Muscle layer of colon (tissue), 2 donors: ENCODE data around the gene CYS1.
"Not testable (repeated sequence)": the region's sequence is repeated elsewhere in the genome, so short reads cannot be mapped to it uniquely, and the experiment has no call there.

ENCODE experiments used
- H3K27ac ChIP-seq: one replicate; pipeline ENCODE4 v1.7.0; 2013; ENCODE audit warnings: low read depth, mild to moderate bottlenecking, low read length, moderate library complexity
- H3K27me3 ChIP-seq, 2 donors: one replicate each; pipeline ENCODE4 v1.7.0; 2013; ENCODE audit warnings: low read length in 2 of 2, mild to moderate bottlenecking in 2 of 2; ENCODE audit not compliant: insufficient read depth in 2 of 2, control insufficient read depth in 1 of 2
- H3K36me3 ChIP-seq: one replicate; pipeline ENCODE4 v1.7.0; 2013; ENCODE audit warnings: mild to moderate bottlenecking, low read length; ENCODE audit not compliant: insufficient read depth
- H3K4me1 ChIP-seq: one replicate; pipeline ENCODE4 v1.7.0; 2013; ENCODE audit warnings: mild to moderate bottlenecking, low read length; ENCODE audit not compliant: insufficient read depth
- H3K4me3 ChIP-seq, 2 donors: one replicate each; pipeline ENCODE4 v1.7.0; 2013; ENCODE audit warnings: low read length in 2 of 2, low read depth in 1 of 2, mild to moderate bottlenecking in 1 of 2, moderate library complexity in 1 of 2
- H3K9ac ChIP-seq: one replicate; pipeline ENCODE4 v1.7.0; 2013; ENCODE audit warnings: low read length
- H3K9me3 ChIP-seq: one replicate; pipeline ENCODE4 v1.7.0; 2013; ENCODE audit warnings: mild to moderate bottlenecking, low read length
- donor health status: abdominal sarcoma.
- donor health status: Adenocarcinoma of cecum.

CYS1 gene

DNA sequence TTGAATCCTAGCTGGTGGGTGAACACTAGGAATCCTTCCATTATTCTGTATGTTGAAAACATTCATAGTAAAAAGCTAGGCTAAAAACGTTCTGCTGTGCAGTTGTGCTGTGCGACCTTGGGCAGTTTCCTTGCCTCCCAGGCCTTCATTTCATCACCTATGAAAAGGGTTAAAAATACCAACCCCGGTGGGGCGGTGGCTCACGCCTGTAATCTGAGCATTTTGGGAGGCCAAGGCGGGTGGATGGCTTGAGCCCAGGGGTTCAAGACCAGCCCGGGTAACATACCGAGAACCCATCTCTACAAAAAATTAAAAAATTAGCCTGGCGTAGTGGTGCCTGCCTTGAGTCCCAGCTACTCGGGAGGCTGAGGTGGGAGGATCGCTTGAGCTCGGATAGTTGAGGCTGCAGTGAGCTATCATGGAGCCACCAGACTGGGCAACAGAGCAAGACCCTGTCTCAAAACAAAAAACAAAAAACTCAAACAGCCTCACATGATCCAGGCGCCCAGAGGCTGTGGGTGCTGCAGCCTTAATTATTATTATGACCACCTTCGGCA is 39.5 kb upstream of the CYS1 start:
- Histone ChIP-seq H3K27me3 (peaks cover 7 to 17% of the 10 kb centered on the region in 2 donors), H3K9me3 (no peaks in the 10 kb centered on the region), H3K27ac (no peak overlapping the region), H3K4me3 (peak overlapping the region; percentile 24 to 52), H3K4me1 (peaks cover 15% of the 10 kb centered on the region), H3K9ac (no peak overlapping the region), H3K36me3 (no peaks in the 10 kb centered on the region)

DNA sequence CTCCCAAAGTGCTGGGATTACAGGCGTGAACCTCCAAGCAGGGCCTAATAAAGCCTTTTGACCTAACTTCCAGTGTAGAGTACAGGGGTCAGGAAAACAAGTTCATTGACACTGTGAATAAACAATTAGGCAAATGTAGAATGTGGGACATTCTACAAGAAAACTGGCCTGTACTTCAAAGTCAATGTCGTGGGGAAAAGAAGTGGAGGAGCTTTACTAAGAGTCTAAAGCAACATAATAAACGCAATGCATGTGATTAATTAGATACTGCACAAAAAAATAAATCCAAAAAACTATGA is 38.8 kb upstream of the CYS1 start:
- Histone ChIP-seq H3K4me3 (no peak overlapping the region), H3K27ac (no peak overlapping the region), H3K4me1 (peaks cover 15% of the 10 kb centered on the region), H3K9ac (no peak overlapping the region), H3K27me3 (peaks cover 7 to 15% of the 10 kb centered on the region in 2 donors), H3K9me3 (no peaks in the 10 kb centered on the region), H3K36me3 (no peaks in the 10 kb centered on the region)

DNA sequence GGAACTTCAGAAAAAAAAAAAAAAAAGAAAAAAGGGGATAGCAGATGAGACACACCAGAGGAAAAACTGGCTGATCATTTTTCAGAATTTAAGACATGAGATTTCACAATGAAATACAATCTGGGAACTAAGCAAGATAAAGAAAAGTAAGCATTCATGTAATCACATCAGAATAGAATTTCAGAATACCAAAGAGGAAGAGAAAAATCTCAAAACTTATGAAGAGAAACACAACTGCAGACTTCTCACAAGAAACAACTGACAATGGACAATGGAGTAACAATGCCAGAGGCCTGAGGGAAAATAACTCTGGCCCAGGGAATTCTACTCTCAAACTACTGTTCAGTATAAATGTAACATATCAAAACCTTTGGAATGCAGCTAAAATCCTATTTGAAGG is 29.1 kb upstream of the CYS1 start:
- Histone ChIP-seq H3K9me3 (no peaks in the 10 kb centered on the region), H3K4me1 (no peaks in the 10 kb centered on the region), H3K4me3 (no peak overlapping the region), H3K27me3 (no peaks in the 10 kb centered on the region), H3K9ac (no peak overlapping the region), H3K36me3 (no peaks in the 10 kb centered on the region), H3K27ac (no peak overlapping the region)

DNA sequence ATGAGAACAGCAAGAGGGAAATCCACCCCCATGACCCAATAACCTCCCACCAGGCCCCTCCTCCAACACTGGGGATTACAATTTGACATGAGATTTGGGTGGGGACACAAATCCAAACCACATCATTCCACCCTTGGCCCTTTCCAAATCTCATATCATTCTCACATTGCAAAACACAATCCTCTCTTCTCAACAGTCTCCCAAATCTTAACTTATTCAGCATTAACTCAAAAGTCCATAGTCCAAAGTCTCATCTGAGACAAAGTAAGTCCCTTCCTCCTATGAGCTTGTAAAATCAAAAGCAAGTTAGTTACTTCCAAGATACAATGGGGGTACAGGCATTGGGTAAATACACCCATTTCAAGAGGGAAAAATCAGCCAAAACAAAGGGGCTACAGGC is 24.7 kb upstream of the CYS1 start:
- not testable (repeated sequence) for H3K36me3 ChIP-seq, H3K27me3 ChIP-seq, H3K4me3 ChIP-seq, H3K9ac ChIP-seq, H3K4me1 ChIP-seq, H3K9me3 ChIP-seq, H3K27ac ChIP-seq

DNA sequence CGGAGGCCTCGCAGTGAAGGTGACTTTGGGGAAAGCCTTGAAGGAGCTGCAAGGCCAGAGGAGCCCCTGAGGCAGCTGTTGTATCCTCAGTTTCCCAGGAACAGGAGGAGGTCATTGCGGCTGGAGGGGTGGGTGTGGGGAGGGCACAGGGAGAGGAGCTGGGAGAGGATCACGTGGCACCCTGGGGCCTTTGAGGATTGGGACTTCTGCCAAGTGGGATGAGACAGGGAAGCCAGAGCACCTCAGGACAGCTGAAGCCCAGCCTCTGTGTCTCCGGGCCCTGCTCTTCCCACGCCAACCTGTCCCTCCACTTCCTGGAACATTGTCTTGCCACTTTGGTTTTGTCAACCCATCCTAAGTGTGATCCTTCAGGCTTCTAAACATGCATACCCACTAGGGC is 23.0 kb upstream of the CYS1 start:
- Histone ChIP-seq H3K36me3 (no peaks in the 10 kb centered on the region), H3K27me3 (no peaks in the 10 kb centered on the region), H3K4me1 (no peaks in the 10 kb centered on the region), H3K27ac (no peak overlapping the region), H3K4me3 (no peak overlapping the region), H3K9ac (no peak overlapping the region), H3K9me3 (no peaks in the 10 kb centered on the region)

DNA sequence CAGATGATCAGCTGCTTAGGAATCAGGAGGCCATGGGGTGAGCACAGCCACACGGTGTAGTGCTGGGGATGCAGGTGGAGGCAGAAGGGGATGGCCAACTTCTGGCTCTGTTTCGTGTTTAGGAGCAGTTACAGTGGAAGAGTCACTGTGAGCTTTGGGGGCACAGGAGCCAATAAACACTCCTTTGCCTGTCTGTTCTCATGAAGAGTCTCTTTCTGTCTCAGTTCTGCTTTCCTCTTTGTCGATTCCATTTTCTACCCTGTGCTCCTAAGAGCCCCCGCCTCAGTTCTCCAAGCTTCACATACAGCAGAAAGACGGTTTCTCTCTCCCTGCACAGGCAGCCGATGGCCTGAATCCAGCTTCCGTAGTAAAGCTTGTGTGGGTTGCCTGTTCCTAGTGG is 21.3 kb upstream of the CYS1 start:
- Histone ChIP-seq H3K9ac (no peak overlapping the region), H3K27me3 (no peaks in the 10 kb centered on the region), H3K9me3 (no peaks in the 10 kb centered on the region), H3K36me3 (no peaks in the 10 kb centered on the region), H3K4me3 (no peak overlapping the region), H3K4me1 (no peaks in the 10 kb centered on the region), H3K27ac (no peak overlapping the region)

DNA sequence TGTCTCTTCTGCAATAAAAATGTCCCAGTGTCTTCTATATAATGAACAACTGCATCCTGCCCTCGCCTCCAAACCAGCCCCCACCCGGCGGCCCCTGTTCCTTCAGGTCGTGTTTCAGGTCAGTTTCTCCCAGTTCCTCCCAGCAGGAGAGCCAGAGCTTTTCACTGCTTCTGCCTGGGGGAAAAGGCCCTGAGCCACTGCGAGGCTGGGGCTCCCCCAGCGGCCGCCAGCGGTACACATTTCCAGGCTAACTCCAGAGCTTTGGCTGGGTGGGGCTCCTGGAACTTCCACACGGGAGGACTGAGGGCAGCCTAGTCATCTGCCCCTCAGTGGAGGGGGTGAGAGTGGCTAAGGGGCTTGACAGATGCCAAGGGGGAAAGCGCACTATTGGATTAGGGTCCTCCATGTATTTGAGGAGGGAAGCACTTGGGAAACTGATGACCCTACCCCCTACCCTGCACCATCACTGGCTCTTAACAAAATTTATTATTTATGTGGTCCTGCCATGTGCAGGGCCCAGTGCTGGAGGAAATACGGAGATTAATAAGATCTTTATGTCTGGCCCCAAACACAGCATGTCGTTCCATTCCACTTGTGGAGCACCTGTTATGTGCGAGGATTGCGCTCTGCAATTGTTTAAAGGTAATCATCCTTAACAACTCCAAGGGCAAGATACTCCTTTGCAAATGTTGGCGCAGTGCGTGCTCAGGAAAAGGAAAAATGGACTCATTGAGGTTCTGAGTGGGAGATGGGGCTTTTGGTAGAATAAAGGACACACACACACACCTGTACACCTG is 17.3 kb upstream of the CYS1 start:
- no peaks in the 10 kb centered on the region for H3K36me3 ChIP-seq
- no peaks in the 10 kb centered on the region for H3K27me3 ChIP-seq
- H3K9me3 ChIP-seq: no peaks in the 10 kb centered on the region
- no peak overlapping the region for H3K9ac ChIP-seq
- no peak overlapping the region for H3K27ac ChIP-seq
- H3K4me1 ChIP-seq: no peaks in the 10 kb centered on the region
- H3K4me3 ChIP-seq: no peak overlapping the region

DNA sequence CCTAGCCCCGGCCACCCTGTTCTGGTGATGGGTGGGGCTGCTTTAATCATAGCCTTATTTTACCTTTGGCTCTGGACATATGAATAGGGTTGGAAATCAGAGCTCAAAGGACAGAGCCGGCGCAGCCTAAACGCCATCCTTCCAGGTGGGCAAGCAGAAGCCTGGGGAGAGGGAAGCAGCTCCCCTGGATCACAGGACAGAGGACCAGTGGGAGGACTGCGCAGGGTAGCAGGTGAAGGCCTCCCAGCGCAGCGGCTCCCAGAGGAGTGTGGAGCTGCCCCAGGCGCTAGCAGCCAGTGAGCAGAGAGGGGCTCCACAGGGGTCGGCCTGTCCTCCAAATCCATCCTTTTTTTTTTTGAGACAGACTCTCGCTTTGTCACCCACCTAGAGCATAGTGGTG is 16.4 kb upstream of the CYS1 start:
- Histone ChIP-seq H3K4me3 (no peak overlapping the region), H3K9me3 (no peaks in the 10 kb centered on the region), H3K27me3 (no peaks in the 10 kb centered on the region), H3K4me1 (no peaks in the 10 kb centered on the region), H3K27ac (no peak overlapping the region), H3K9ac (no peak overlapping the region), H3K36me3 (no peaks in the 10 kb centered on the region)

DNA sequence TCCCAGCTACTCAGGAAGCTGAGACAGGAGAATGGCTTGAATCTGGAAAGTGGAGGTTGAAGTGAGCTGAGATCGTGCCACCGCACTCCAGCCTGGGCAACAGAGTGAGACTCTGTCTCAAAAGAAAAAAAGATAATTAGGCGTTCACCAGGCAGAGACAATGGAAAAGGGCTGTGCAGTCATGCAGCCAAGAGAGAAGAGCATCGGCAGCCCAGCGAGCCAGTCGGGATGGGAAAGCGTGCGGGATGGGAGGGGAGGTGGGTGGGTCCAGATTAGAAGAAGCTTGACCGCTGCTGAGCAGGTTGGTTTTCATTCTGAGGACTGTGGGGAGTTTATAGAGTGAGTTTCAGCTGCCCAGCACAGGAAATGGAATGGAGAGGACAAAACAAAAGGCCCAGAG is 15.0 kb upstream of the CYS1 start:
- Histone ChIP-seq H3K9me3 (no peaks in the 10 kb centered on the region), H3K27me3 (no peaks in the 10 kb centered on the region), H3K27ac (no peak overlapping the region), H3K4me1 (no peaks in the 10 kb centered on the region), H3K9ac (no peak overlapping the region), H3K36me3 (no peaks in the 10 kb centered on the region), H3K4me3 (no peak overlapping the region)

DNA sequence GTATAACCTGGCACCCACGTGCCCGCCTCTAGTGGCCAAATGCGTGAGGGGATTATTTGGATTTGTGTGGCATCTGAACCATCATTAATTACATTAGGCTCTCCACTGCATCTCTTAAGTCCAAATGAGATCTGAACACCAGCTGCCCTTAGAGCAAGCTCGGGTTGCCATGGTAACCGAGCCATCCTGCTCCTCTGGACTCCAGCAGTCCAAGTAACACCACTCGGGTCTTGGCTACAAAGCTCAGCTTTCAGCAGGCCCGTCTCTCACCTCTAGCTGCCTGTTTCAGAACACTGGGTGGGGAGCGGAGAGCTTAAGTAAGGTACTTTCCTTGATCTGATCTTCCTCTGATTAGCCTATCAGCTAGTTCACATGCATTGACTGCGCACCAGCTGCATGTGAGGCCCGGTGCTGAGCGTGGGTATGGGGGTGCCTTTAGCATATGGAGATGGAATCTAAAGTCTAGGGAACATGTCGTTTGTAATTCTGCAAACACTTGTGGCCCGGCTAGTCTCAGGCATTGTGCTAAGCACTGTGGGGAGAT is 14.1 kb upstream of the CYS1 start:
- Histone ChIP-seq H3K9me3 (no peaks in the 10 kb centered on the region), H3K9ac (no peak overlapping the region), H3K4me3 (no peak overlapping the region), H3K36me3 (no peaks in the 10 kb centered on the region), H3K4me1 (no peaks in the 10 kb centered on the region), H3K27ac (no peak overlapping the region), H3K27me3 (no peaks in the 10 kb centered on the region)

DNA sequence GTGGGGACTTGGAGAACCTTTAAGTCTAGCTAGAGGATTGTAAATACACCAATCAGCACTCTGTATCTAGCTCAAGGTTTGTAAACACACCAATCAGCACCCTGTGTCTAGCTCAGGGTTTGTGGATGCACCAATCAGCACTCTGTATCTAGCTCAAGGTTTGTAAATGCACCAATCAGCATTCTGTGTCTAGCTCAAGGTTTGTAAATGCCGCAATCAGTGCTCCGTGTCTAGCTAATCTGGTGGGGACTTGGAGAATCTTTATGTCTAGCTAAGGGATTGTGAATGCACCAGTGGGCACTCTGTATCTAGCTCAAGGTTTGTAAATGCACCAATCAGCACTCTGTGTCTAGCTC is 11.7 kb upstream of the CYS1 start:
- H3K9me3 ChIP-seq, H3K27ac ChIP-seq, H3K36me3 ChIP-seq, H3K9ac ChIP-seq, H3K4me3 ChIP-seq, H3K4me1 ChIP-seq, H3K27me3 ChIP-seq: not testable (repeated sequence)
